Body of pancreas (tissue), 4 donors: ENCODE measurements around the gene DOCK3. TPM values are rescaled to one million over a fixed set of nuclear protein-coding genes. Genes with fewer than 3 reads are reported as not detected.

Source experiments
- microRNA-seq, 2 donors: library from miRNA; unstranded; fragments of <30 nt; microRNA quantifications; one replicate each; pipeline ENCODE4, GENCODE V29; 2016; ENCODE audit warnings: borderline number of aligned reads in 2 of 2, borderline replicate concordance in 2 of 2
- small RNA-seq: library from RNA; depleted of rRNA; stranded (forward); fragments of <200 nt; gene quantifications from one replicate; pipeline ENCODE3, GENCODE V24; 2016
- total RNA-seq, 2 donors: library from RNA; depleted of rRNA; stranded (reverse); fragments of >200 nt; gene quantifications; one replicate each; pipeline ENCODE4 v1.1.0, GENCODE V29; 2016

Gene DOCK3
- total RNA-seq, 2 donors from 2014 or later = 0.52 TPM; not detected in 1

Small RNAs within 50 kb of the gene (microRNA-seq; reads per million reads assigned to microRNA genes)
- gene MIR4787 = 1.4 to 2.2 reads per million in 2 donors

Small RNAs within 50 kb of the gene (small RNA-seq; reads per million reads assigned to genes)
- gene MIR4787 (not detected), gene PPIAP69 (not detected)

Other genes with a start within 250 kb of the DOCK3 start
- gene CACNA2D2, start 171.3 kb upstream of the DOCK3 start, total RNA-seq = 1 to 10 TPM; 1.3 TPM
- 10 to 100 TPM in 1 of 2 donors, 1 to 10 TPM in 1; 6.3 to 11.4 TPM for gene C3orf18, start 107.2 kb upstream of the DOCK3 start, total RNA-seq
- 1 to 10 TPM; 6.7 to 9.6 TPM for gene HEMK1, start 105.4 kb upstream of the DOCK3 start, total RNA-seq
- 10 to 100 TPM in 1 of 2 donors, 1 to 10 TPM in 1; 4.9 to 19.8 TPM for gene CISH, start 63.2 kb upstream of the DOCK3 start, total RNA-seq
- gene MAPKAPK3, start 57.8 kb upstream of the DOCK3 start, total RNA-seq = 10 to 100 TPM; 23.6 to 29.3 TPM